8988T (cell line): ENCODE data around the gene TOLLIP.

Experiments used
- DNase-seq: peaks from one replicate; pipeline ENCODE4 v3.0.0; 2011

TOLLIP gene

DNA sequence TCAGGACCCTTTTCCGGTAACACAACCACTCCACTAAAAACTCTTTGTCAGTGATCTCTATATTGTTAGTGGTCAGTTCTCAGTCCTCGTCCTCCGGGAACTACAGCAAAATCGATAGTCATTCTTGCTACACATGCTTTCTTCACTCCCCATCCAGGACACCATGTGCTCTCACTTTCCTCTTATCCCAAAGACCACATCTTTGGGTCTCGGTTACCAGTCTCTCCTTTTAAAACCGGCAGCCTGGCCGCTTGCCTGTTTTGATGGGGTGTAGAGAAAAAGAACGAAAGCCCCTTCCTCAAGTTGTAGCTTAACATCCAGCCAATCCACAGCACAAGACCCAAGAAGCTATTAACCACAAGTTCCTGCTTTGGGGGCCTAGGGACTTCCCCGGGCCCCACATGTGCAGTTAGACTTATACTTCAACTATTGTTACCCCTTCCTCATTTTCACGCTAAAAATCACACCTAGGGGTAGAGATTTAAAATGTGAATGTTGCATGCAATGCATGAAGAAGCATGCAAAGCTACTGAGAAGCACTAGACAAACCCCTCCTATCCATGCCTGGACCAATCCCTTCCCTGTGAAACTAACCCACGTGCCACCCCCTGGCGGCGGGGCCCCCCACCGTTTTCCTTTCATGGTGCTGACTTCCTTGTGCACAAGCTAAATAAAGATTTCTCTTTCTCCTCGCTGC is 1.5 kb upstream of the TOLLIP start:
- no peak for DNase-seq

DNA sequence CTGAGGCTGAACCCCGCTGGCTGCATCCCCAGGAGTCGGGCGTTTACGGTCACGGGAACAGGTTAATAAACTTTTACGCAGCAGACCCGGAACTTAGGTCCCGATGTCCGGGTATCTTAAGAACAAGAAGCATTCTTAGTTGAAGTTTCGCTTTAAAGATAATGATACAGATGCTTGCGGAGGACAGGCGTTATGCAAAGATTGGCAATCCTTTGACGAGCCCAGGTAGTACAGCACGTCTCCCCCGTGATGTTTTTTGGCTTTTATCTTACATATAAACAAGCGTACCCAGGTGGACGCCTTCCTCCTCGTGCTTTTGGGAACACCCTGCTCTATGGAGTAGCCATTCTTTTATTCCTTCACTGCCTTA is 871 bp upstream of the TOLLIP start:
- no peak for DNase-seq

DNA sequence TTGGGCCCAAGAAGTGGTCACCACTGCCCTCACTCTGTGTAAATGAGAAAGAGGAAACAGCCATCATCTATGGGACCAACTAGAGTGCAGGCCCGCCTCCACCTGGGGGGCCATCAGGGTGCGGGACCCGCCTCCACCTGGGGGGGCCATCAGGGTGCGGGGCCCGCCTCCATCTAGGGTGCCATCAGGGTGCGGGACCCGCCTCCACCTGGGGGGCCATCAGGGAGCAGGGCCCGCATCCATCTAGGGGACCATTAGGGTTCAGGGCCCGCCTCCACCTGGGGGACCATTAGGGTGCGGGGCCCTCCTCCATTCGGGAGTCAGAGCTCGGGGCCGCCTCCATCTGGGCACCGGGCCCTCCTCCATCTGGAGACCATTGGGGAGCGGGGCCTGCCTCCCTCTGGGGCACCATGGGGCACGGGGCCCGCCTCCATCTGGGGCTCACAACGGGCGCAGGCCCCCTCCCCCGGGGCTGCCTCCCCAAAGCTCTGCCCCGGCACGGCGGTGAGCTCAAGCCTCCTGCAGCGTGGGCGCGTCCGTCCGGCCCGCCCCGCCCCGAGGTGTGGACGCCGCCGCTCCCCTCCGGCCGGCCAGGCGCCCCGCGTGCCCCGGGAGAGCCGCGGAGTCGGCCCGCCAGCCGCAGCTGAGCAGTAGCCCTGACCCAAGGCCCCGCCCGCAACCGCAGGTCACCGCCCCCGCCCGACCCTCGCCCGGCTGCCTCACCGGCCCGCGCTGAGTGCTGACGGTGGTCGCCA is 512 bp downstream of the TOLLIP start:
- peak; percentile 69 for DNase-seq

DNA sequence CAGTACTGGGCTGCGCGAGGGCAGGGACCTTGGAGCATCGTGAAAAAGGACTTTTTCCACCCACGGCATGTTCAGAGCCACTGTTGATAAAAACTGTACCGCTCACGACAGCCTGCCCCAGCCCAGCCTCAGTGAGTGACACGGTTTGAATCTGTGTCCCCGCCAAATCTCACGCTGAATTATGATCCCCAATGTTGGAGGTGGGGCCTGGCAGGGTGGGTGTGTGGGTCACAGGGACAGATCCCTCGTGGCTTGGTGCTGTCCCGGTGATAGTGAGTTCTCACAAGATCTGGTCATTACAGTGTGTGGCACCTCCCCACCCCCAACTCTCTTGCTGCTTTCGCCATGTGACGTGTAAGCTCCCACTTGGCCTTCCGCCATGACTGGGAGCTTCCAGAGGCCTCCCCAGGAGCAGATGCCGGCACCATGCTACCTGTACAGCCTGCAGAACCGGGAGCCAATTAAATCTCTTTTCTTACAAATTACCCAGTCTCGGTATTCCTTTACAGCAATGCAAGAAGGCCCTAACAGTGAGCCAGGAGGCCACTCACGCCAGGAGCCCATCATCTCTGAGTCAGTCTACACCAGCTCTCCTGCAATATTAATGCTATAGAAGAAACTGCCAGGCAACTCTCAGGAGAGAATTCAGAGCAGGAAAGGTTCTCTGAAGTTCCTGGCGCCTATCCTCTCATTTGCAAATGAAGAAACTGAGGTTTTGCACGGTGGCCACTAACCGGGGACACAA is 1.3 kb downstream of the TOLLIP start:
- no peak for DNase-seq

GRCh38 chr11:1307163-1307870 is 2.1 kb downstream of the TOLLIP start:
- DNase-seq: no peak

GRCh38 chr11:1306186-1307162 is 3.0 kb downstream of the TOLLIP start:
- DNase-seq: no peak

GRCh38 chr11:1305501-1306056 is 3.9 kb downstream of the TOLLIP start:
- no peak for DNase-seq

DNA sequence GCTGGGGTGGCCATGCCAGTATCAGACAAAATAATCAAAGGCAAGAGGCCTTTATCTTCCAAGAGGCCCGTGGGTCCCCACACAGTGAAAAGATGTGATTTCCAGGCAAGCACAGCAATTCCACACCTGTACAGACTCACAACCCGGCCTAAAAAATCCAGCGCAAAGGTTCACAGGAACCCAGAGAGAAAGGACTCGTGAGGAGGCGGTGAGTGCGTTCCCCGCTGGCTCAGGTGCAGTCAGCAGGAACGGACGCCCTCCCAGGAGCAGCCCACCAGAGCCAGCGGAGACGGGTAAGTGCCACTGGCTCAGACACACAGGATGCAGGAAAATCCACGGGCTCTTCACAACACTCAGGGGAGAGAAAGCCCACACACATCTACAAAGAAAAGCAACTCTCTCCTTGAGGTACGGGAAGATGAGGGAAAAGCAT is 4.4 kb downstream of the TOLLIP start:
- DNase-seq: no peak

DNA sequence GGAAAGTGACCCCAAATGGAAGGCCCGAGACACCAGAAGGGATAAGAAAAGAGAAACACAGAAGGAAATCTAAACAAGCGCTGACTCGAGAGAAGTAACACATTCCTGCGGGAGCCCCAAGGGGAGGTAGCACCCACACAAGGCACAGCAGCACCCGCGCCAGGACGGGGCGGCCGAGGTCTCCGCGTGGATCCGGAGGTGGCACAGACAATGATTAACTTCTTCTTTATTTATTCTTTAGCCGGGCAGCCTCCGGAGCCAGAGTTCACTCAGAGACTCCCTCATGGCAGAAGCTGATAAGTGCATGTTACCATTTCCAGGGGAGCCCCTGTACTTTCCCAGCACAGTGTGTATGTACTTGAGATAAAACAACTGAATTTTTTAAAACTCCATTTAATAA is 5.1 kb downstream of the TOLLIP start:
- no peak for DNase-seq

DNA sequence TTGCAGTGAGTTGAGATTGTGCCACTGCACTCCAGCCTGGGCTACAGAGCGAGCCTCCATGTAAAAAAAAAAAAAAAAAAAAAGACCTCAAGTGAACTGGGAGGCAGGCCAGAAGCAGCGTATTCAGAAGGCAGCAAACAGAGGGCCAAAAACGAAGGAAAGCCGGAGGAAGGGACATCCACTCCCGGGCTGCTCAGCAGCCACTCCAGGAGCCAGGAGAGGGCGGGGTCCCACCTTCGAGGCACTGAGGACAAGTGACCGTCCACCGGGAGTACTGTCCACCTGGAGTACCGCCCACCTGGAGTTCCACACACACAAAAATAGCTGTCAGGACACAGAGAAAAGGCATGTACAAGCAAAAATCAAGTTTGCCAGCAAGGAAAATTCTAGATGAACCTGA is 5.5 kb downstream of the TOLLIP start:
- DNase-seq: no peak

DNA sequence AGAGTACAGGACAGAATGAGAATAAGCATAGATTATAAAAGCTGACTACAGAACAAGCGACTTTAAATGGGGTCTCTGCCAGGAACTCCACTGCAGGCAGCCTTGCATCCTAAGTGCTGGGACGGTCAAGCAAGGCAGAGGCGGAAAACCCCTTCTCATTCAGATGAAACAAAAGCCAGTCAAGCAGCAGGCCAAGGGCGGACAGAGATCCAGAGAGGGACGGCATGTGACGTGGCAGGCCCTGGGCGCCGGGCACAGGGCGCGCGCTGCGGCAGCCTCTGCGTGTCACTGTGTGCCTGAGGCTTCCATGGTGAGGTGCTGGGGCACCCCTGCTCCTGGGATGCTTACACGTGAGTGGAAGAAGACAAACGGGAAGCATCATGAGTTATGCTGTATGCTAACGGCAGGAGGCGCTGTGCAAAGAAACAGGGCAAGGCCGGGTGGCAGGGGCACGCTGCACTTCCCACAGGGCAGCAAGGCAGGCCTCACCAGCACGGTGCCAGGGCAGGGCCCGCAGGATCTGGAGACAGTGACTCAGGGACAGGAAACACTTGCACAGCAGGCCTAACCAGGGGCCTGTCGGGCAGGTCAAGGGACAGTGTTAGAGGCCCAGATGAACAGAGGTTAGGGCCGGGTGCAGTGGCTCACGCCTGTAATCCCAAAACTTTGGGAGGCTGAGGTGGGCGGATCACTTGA is 6.2 kb downstream of the TOLLIP start:
- peak; percentile 94 for DNase-seq

GRCh38 chr11:1302461-1303125 is 6.8 kb downstream of the TOLLIP start:
- peak; percentile 7 for DNase-seq

- peak; percentile 6 for DNase-seq
Measured at GRCh38 chr11:1302041-1302460, 7.4 kb downstream of the TOLLIP start.

DNA sequence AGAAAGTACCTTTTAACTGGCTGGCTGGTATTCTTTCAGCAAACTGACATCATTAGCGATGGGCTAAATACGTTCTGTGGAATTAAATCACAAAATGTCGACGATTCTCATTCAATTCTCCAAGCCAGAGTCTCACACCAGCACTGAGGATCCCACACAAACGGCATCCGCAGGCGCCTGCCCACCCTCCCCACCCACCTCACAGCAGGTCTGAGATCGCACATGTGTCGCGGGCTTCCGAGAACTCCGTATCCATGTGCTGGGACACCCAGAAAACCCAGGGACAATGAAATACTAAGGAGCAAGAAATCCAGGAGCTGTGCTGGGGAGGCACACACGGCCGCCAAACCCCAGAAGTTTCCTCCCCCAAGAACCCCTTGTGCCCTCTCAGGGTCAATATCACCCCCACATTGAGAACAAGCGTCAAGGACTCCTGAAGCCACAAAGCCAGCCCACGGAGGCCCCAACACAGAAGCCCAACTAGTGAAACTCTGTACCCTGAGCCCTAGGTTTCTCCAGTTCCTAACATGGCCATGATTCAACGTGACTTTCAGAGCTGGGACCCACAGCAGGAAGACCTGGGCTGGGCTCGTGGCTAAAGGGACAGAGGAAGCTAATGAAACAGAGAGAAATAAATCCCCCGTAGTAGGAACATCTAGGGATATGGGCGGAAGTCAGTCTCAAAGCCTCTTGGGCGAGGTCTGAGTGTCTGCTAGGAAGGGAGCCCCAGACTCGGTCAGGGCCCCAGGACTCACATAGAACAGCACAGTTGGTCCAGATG is 8.0 kb downstream of the TOLLIP start:
- DNase-seq: peak; percentile 15

DNA sequence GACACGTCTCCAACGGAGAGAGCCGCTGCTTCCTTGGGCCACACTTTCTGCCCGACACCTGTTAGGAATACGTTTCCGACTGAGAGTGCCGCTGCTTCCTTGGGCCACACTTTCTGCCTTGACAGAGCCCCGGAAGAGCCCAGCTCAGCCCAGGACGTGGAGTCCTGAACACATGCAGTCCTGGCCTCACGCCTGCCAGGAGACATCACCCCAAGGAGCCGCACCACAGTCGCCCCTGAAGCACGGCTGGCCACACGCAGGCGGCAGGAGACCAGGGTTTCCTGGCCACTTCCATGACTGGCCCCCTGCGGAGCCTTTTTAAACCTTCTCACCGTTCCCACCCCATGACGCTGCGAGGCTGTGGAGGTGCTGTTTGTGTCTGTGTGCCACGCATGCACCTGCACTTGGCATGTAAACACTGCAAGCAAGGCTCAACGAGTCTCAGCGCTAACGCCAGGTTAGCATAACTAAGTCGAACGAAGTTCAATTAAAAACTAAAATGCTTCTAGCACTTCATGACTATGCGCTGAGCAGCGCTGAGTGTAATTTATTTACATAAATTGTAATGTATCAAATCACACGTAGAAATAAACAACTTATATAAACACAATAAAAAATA is 8.8 kb downstream of the TOLLIP start:
- DNase-seq: peak; percentile 4

GRCh38 chr11:1300121-1300520 is 9.3 kb downstream of the TOLLIP start:
- DNase-seq: no peak

GRCh38 chr11:1299621-1300020 is 9.8 kb downstream of the TOLLIP start:
- DNase-seq: no peak

- DNase-seq: peak; percentile 78
Measured at GRCh38 chr11:1298695-1299492, 10.5 kb downstream of the TOLLIP start.
